ENCODE data around the gene WWOX.

Gene WWOX

DNA sequence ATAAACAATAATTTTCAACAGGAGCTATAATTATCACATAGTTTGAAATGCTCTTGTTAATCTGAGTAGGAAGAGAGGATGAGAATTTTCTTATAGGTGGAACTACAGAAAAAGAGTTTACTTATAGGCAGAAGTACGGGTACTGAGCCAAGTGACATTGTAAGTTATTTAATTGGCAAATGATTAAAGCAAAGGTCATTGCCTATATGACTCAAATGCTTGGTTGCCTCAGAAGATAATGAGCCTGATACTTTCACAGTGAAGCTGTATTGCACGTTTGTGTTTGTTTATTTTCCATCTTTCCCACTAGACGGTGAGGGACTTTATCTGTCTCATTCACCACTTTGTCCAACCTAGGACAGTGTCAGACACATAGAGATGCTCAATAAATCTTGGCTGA lies 751.8 kb downstream of the WWOX start:
- Mint-ChIP-seq H3K27ac (no peak overlapping the region), H3K9me3 (no peaks in the 10 kb centered on the region), H3K27me3 (no peaks in the 10 kb centered on the region), H3K4me1 (no peaks in the 10 kb centered on the region), H3K4me3 (no peak overlapping the region), H3K36me3 (no peaks in the 10 kb centered on the region)
- ATAC-seq (ENCODE audit: low read depth): no peak
- DNase-seq (ENCODE audit: low spot score in 2 of 2): no peak

DNA sequence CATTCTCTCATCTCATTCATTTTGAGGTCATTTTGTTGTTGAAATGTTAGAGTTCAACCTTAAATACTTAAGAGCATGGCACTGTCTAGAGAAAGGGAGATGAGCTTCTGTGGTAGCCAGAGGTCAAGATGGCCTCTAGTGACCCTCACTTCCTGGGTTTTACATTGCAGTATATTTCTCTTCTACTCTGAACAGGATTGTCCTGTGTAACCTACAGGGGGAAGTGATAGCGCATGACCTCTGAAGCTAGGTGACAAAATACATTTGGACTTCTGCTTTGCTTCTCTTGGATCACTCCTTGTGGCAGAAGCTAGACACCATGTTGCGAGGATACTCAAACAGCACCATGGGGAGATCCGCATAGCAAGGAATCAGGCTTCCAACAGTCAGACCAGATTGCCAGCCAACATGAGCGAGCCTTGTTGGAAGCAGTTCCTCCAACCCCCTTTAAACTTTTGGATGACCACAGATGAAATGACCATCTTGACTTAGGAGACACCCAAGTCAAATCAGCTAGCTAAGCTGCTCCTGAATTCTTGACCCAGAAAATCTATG lies 752.7 kb downstream of the WWOX start:
- no peaks in the 10 kb centered on the region for H3K36me3 Mint-ChIP-seq

DNA sequence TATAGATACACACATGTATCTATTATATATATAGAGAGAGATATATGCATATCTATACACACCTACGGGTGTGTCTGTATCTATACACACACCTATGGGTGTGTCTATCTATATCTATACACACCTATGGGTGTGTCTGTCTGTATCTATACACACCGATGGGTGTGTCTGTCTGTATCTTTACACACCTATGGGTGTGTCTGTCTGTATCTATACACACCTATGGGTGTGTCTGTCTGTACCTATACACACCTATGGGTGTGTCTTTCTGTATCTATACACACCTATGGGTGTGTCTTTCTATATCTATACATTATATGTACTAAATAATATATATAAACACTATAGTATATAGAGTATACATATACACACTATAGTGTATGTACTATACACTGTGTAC lies 762.6 kb downstream of the WWOX start:
- no peak for DNase-seq (ENCODE audit: low spot score in 2 of 2)
- Mint-ChIP-seq H3K36me3 (no peaks in the 10 kb centered on the region), H3K4me3 (no peak overlapping the region), H3K9me3 (no peaks in the 10 kb centered on the region), H3K4me1 (no peaks in the 10 kb centered on the region), H3K27ac (no peak overlapping the region), H3K27me3 (no peaks in the 10 kb centered on the region)
- no peak for ATAC-seq (ENCODE audit: low read depth)

More for the DNA sequence above, 752.7 kb downstream of the WWOX start:
- no peak for DNase-seq (ENCODE audit: low spot score in 2 of 2)
- Mint-ChIP-seq H3K27me3 (no peaks in the 10 kb centered on the region), H3K4me3 (no peak overlapping the region), H3K27ac (no peak overlapping the region), H3K4me1 (no peaks in the 10 kb centered on the region), H3K9me3 (no peaks in the 10 kb centered on the region)
- ATAC-seq (ENCODE audit: low read depth): no peak

DNA sequence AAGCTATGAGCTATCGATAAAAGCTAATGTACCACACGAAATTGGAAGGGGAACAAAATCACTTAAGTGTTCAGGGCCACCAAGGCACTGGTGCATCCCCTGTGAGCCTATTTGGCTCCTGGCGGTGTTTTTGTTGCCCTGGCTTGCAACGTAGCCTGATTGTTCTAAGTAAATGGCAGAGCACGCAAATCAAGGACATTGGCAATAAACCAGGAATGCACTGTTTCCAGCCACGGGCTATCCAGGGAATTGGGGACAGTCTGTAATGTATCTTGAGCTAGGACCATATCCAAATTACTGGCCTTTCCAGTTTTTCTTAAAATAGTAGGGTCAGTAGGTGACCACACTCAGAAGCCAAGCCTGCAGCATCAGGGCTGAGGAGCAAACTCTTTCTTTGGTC lies 767.1 kb downstream of the WWOX start:
- Mint-ChIP-seq H3K4me3 (no peak overlapping the region), H3K27ac (no peak overlapping the region)
- DNase-seq (ENCODE audit: low spot score in 2 of 2): no peak

DNA sequence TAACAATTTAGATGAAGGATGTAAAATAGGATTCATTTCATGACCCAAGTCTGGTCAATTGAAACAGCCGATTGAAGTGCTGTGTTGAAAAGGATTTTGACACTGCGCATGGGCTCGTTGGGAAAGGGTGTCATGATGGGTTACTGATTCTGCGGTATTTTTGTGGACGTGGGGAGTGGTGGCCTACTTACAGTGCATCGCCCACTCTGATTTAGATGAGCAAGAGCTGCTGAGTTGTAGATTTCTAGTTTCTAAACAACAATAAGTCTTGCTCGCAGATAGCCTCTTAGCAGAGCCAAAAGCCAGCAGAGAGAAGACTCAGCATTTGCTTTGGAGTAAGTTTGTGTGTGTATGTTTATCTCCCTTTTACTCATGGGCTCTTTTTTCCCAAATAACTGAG lies 770.0 kb downstream of the WWOX start:
- Mint-ChIP-seq H3K4me1 (no peaks in the 10 kb centered on the region), H3K36me3 (no peaks in the 10 kb centered on the region), H3K27ac (no peak overlapping the region), H3K4me3 (no peak overlapping the region), H3K27me3 (no peaks in the 10 kb centered on the region), H3K9me3 (no peaks in the 10 kb centered on the region)
- ATAC-seq (ENCODE audit: low read depth) (no peak), DNase-seq (ENCODE audit: low spot score in 2 of 2) (no peak)

More for the DNA sequence above, 767.1 kb downstream of the WWOX start:
- no peaks in the 10 kb centered on the region for H3K27me3 Mint-ChIP-seq
- no peaks in the 10 kb centered on the region for H3K9me3 Mint-ChIP-seq
- no peaks in the 10 kb centered on the region for H3K4me1 Mint-ChIP-seq
- no peaks in the 10 kb centered on the region for H3K36me3 Mint-ChIP-seq
- ATAC-seq (ENCODE audit: low read depth): no peak

DNA sequence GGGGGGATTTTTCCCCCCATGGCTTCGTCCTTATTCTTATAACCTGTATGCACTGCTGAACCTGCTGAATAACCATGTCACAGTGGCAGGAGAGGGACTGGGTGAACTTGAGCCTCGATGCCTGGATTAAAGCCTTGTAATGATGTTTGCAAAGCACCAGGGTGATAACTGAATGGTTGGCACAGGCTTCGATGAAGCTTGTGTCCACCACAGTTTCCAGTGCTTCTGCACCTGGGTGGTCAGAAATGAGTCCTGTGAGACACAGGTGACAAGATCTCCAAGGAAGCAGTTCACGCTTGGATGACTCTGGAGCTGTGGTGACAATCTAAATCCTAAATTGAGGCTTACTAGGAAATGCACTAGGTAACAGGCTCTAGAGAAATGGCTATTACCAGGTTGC lies 771.8 kb downstream of the WWOX start:
- Mint-ChIP-seq H3K27me3 (no peaks in the 10 kb centered on the region), H3K4me3 (no peak overlapping the region), H3K4me1 (no peaks in the 10 kb centered on the region), H3K27ac (no peak overlapping the region), H3K36me3 (no peaks in the 10 kb centered on the region), H3K9me3 (no peaks in the 10 kb centered on the region)
- DNase-seq (ENCODE audit: low spot score in 2 of 2) (no peak), ATAC-seq (ENCODE audit: low read depth) (no peak)

DNA sequence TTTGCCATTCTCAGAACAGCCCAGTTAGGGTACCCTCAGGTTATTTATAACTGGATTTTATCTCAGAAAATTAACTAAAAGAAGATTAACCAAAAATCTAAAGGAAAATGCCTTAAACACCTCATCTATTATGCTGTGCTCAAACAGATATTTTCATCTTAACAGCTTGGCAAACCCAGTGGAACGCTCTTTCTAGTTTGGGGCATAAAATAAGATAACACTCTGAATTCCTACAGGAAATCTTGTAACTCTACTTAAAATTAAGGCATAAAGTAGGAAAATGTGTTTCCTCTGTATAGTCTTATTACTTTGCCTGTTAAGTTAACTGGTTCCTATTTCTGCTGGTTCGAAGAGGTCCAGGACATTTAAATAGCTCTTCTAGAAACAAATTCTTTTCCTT lies 777.2 kb downstream of the WWOX start:
- no peak for ATAC-seq (ENCODE audit: low read depth)
- Mint-ChIP-seq H3K27me3 (no peaks in the 10 kb centered on the region), H3K36me3 (no peaks in the 10 kb centered on the region), H3K9me3 (no peaks in the 10 kb centered on the region), H3K27ac (no peak overlapping the region), H3K4me1 (no peaks in the 10 kb centered on the region), H3K4me3 (no peak overlapping the region)
- DNase-seq (ENCODE audit: low spot score in 2 of 2): no peak

DNA sequence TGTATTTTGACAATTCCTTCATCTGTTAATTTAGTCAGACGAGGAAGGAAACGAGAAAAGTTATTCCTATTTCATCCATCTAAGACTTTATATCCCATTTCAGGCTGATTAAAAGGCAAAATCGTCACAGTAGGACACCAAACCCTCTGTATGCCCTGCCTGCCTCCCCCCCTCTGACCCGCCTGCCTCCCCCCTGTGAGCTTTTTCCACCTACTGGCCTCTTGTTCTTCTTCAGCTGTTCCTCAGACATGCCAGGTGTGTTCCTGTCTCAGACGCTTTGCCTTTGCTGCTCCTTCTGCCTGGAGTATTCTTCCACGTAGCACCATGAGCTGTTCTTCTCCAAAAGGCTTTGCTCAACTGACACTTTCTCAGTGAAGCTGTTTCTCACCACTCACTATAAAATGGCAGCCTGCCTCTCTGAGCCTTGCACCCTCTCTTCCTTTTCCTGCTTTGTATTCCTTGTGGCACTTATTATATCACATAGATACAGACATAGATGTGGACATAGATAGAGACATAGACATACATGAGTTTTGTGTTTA lies 777.7 kb downstream of the WWOX start:
- H3K27me3 Mint-ChIP-seq: no peaks in the 10 kb centered on the region
- no peaks in the 10 kb centered on the region for H3K36me3 Mint-ChIP-seq
- H3K9me3 Mint-ChIP-seq: no peaks in the 10 kb centered on the region
- H3K27ac Mint-ChIP-seq: no peak overlapping the region
- no peak overlapping the region for H3K4me3 Mint-ChIP-seq
- no peak for ATAC-seq (ENCODE audit: low read depth)
- H3K4me1 Mint-ChIP-seq: no peaks in the 10 kb centered on the region
- DNase-seq (ENCODE audit: low spot score in 2 of 2): no peak

DNA sequence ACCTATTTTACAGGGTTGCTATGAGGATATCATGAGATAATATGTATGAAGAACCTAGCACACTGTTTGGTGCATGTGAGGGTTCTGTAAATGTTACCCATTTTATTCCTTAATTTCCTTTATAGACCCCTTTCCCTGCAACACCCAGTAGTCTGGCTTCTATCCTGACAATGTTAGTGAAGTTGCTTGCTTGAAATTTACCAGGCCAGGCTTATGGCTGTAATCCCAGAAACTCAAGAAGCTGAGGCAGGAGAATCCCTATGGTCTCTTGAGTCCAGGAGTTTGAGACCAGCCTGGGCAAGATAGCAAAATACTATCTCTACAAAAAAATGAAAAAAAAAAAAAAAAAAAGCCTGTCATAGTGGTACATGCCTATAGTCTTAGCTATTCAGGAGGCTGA lies 779.1 kb downstream of the WWOX start:
- H3K27ac Mint-ChIP-seq: no peak overlapping the region
- no peaks in the 10 kb centered on the region for H3K27me3 Mint-ChIP-seq
- no peak for DNase-seq (ENCODE audit: low spot score in 2 of 2)
- H3K4me1 Mint-ChIP-seq: no peaks in the 10 kb centered on the region
- H3K4me3 Mint-ChIP-seq: no peak overlapping the region
- no peaks in the 10 kb centered on the region for H3K36me3 Mint-ChIP-seq
- H3K9me3 Mint-ChIP-seq: no peaks in the 10 kb centered on the region
- no peak for ATAC-seq (ENCODE audit: low read depth)

DNA sequence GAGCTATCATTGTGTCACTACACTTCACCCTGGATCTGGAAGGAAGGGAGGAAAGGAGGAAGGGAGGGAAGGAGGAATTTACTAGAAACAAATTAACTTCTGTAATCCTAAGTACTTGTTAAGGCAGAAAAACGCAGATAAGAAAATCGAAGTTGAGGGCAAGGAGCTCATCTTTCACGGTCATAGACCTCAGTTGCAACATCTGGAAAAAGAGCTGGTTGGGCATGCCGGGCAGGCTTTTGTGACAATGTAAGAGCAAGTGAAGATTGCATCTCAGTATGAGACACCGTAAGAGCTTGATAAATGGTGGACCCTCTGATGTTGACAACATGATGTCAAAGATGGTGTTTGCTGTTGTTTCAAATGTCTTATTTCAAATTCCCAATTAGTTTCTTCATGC lies 779.6 kb downstream of the WWOX start:
- ATAC-seq (ENCODE audit: low read depth): no peak
- DNase-seq (ENCODE audit: low spot score in 2 of 2): no peak
- no peak overlapping the region for H3K27ac Mint-ChIP-seq
- no peaks in the 10 kb centered on the region for H3K4me1 Mint-ChIP-seq
- no peak overlapping the region for H3K4me3 Mint-ChIP-seq
- H3K36me3 Mint-ChIP-seq: no peaks in the 10 kb centered on the region
- no peaks in the 10 kb centered on the region for H3K27me3 Mint-ChIP-seq
- H3K9me3 Mint-ChIP-seq: no peaks in the 10 kb centered on the region

DNA sequence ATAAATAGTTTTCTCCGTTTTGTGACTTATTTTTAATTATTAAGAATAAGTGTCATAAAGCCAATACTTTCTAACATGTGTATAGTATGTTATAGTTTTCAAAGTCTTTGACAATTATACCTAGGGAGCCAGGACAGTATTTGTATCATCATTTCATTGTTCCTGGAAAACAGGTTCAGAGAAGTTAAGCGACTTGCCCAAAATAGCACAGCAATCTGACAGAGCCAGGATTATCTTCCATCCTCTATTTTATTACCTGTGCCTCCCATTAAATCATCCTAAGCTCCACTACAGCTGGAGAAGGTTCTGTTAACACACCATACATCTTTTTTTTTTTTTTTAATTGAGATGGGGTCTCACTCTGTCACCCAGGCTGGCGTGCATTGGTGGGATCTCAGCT lies 782.7 kb downstream of the WWOX start:
- Mint-ChIP-seq H3K27me3 (no peaks in the 10 kb centered on the region), H3K9me3 (no peaks in the 10 kb centered on the region), H3K27ac (no peak overlapping the region), H3K36me3 (no peaks in the 10 kb centered on the region), H3K4me3 (no peak overlapping the region), H3K4me1 (no peaks in the 10 kb centered on the region)
- no peak for DNase-seq (ENCODE audit: low spot score in 2 of 2)
- no peak for ATAC-seq (ENCODE audit: low read depth)

DNA sequence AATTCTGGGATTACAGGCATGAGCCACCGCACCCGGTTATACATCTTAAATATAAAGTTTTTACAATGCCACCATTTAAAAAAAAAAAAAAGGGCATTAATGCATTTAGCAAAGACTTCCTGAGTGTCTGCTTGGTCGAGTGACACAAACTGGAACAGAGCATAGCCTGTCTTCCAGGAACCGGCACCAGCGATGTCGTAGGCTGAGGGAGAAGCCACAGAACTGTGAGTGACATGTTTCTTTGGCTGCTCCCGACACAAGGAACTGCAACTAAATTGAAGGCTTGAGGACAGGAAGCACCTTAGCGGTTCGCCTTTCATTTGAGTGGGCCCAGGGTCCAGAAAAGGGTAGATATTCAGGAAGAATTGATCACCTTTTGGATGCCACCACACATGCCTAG lies 783.3 kb downstream of the WWOX start:
- no peak for ATAC-seq (ENCODE audit: low read depth)
- Mint-ChIP-seq H3K27me3 (no peaks in the 10 kb centered on the region), H3K36me3 (no peaks in the 10 kb centered on the region)

DNA sequence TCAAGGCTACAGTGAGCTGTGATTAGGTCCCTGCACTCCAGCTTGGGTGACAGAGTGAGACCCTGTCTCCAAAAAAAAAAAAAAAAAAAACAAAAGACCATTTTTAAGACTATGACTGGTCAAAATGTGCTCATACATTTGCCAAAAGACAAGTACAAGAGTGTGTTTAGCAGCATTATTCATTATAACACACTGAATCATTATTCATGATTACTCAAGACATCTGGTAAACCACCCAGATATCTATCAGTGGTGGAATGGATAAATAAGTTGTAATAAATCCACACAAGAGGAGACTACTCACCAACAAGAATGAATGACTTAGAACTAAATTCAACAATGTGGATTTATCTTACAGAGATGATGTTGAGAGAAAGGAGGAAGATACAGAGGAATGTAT lies 784.8 kb downstream of the WWOX start:
- no peak for DNase-seq (ENCODE audit: low spot score in 2 of 2)
- Mint-ChIP-seq H3K4me3 (no peak overlapping the region), H3K36me3 (no peaks in the 10 kb centered on the region), H3K27me3 (no peaks in the 10 kb centered on the region), H3K27ac (no peak overlapping the region), H3K9me3 (no peaks in the 10 kb centered on the region), H3K4me1 (no peaks in the 10 kb centered on the region)
- ATAC-seq (ENCODE audit: low read depth): no peak

More for the DNA sequence above, 783.3 kb downstream of the WWOX start:
- Mint-ChIP-seq H3K4me3 (no peak overlapping the region), H3K4me1 (no peaks in the 10 kb centered on the region), H3K27ac (no peak overlapping the region), H3K9me3 (no peaks in the 10 kb centered on the region)
- no peak for DNase-seq (ENCODE audit: low spot score in 2 of 2)

DNA sequence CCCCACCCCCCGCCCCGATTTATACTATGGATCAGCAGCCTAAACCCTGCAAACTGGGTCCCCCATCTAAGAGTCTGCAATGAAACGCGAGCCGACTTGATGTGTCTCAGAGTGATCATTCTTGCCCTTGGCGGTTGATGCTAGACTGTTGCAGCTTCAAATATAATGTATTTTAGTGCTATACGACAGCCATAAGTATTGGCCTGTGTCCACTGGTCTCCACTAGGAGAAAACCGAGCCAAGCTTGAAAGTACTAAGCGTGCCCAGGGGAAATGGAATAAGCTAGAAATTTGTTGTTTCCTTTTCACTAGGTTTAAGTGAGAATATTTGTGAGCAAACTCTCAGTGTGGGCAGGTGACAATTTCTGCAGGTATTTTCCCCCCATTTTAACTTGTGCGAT lies 789.9 kb downstream of the WWOX start:
- no peak overlapping the region for H3K4me3 Mint-ChIP-seq
- no peaks in the 10 kb centered on the region for H3K27me3 Mint-ChIP-seq
- no peaks in the 10 kb centered on the region for H3K9me3 Mint-ChIP-seq
- ATAC-seq (ENCODE audit: low read depth) (no peak), DNase-seq (ENCODE audit: low spot score in 2 of 2) (no peak)
- H3K36me3 Mint-ChIP-seq: peaks cover 2% of the 10 kb centered on the region
- peaks cover 9% of the 10 kb centered on the region for H3K4me1 Mint-ChIP-seq
- H3K27ac Mint-ChIP-seq: no peak overlapping the region

DNA sequence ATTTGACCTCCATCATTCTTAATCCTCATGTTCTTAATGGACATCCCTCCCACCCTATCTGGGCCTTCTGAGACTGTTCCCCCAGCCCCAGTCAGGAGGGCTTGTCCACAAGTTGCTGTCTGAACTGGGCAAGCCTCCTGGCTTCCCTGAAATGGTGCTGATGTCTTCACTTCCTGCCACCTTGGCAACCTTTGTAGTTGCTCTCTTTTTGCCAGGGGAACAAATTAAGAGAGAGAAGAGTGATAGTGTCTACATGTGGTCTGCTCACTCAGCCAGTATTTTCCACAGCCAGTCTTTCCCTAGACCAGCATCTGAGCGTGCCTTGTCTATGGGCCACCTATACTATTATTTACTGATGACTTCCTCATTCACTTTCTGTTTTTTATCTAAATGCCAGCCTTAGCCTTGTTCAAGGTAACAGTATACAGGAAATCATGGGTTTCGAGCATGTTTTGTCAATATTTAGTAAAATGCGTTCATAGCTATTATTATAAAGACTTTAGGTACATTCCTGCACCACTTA lies 791.0 kb downstream of the WWOX start:
- ATAC-seq (ENCODE audit: low read depth) (peak; percentile 10), DNase-seq (ENCODE audit: low spot score in 2 of 2) (no peak)
- Mint-ChIP-seq H3K4me1 (peaks cover 9% of the 10 kb centered on the region), H3K27me3 (no peaks in the 10 kb centered on the region), H3K9me3 (peaks cover 2% of the 10 kb centered on the region), H3K36me3 (peaks cover 2% of the 10 kb centered on the region), H3K27ac (peak overlapping the region; percentile 35), H3K4me3 (no peak overlapping the region)
